GM13977 (cell line): ENCODE data around the gene ANXA4.

Experiments used
- DNase-seq: peaks from one replicate; pipeline ENCODE4 v3.0.0; 2012; ENCODE audit warnings: low spot score
- in situ Hi-C: fragments of 300-500 bp; cut with MboI; formaldehyde crosslinking; loops from one replicate; pipeline ENCODE4 v1.12.0; 2022; ENCODE audit warnings: low sequenced_read_pairs, low pct_unique_long_range_greater_than_20kb, mixed read lengths, inconsistent platforms; ENCODE audit not compliant: unreplicated experiment
- TF ChIP-seq, protein P1 (sequence below): IDR thresholded peaks from 2 replicates; pipeline ENCODE4 v1.5.1; 2012; ENCODE audit warnings: mild to moderate bottlenecking, control low read depth; ENCODE audit not compliant: insufficient read depth; ENCODE audit errors: extremely low read depth, missing control alignments

ANXA4 gene

GRCh38 chr2:69790601-69790959 is 48.6 kb downstream of the ANXA4 start:
- no peak for DNase-seq
- in situ Hi-C loops, result no loop called here
- TF ChIP-seq, protein P1, sequence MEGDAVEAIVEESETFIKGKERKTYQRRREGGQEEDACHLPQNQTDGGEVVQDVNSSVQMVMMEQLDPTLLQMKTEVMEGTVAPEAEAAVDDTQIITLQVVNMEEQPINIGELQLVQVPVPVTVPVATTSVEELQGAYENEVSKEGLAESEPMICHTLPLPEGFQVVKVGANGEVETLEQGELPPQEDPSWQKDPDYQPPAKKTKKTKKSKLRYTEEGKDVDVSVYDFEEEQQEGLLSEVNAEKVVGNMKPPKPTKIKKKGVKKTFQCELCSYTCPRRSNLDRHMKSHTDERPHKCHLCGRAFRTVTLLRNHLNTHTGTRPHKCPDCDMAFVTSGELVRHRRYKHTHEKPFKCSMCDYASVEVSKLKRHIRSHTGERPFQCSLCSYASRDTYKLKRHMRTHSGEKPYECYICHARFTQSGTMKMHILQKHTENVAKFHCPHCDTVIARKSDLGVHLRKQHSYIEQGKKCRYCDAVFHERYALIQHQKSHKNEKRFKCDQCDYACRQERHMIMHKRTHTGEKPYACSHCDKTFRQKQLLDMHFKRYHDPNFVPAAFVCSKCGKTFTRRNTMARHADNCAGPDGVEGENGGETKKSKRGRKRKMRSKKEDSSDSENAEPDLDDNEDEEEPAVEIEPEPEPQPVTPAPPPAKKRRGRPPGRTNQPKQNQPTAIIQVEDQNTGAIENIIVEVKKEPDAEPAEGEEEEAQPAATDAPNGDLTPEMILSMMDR, result no peak

GRCh38 chr2:69791045-69791444 is 49.1 kb downstream of the ANXA4 start:
- no peak for DNase-seq
- in situ Hi-C loops, result no loop called here
- TF ChIP-seq, protein P1, result no peak

DNA sequence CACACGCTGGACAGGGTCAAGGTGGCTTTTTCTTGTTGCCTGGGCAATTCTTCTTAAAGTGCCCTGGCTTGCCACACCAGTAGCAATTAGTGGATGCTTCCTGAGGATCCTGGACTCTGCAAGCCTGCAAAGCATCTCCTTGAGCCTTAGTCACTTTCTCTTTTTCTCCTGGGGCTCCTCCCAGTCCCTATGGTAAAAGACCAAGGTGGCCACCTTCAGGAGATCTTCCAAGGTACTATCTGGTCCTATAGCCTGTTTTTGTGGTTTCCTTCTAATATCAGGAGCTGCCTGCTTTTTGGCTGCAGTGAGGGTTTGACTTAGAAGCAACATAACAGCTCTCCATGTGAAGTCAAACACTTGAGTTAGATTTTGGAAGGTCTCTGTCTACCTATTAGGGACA is 54.2 kb downstream of the ANXA4 start:
- DNase-seq, result no peak
- in situ Hi-C loops, result no loop called here
- TF ChIP-seq, protein P1, result no peak

DNA sequence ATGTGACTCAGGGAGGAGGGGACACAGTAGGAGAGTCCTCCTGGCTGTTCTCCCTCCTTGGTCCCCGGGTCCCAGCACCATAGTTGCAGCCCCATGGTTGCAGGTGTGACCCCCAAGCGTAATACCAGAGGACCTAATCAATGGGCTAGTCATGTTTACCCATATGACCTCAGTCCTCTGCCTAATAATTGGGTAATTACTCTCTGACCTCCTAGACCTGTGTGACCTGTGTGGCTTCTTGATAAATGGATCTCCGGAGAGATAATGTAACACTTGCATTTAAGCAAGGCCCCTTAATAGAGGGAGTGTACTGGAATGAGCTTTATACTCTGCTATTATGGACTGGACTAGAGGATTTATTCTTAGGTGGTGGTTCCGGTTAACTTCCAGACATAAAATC is 55.3 kb downstream of the ANXA4 start:
- in situ Hi-C loops, result no loop called here
- DNase-seq, result no peak
- TF ChIP-seq, protein P1, result no peak

- TF ChIP-seq, protein P1, result no peak
- DNase-seq, result no peak
- in situ Hi-C loops, result no loop called here
Observed at GRCh38 chr2:69797836-69798289, 55.9 kb downstream of the ANXA4 start.

- TF ChIP-seq, protein P1, result no peak
- in situ Hi-C loops, result no loop called here
Observed at GRCh38 chr2:69798290-69798908, 56.5 kb downstream of the ANXA4 start.

More at GRCh38 chr2:69798290-69798908, 56.5 kb downstream of the ANXA4 start:
- DNase-seq, result no peak
